ENCODE results near the gene CHD2.

GRCh38 chr15:93050648-93051047, 150.5 kb downstream of the CHD2 start:
- TF ChIP-seq EZH2 (IDR thresholded peaks at IDR 0.05; ENCODE audit: insufficient read depth, poor library complexity, severe bottlenecking) (no peak), EZH2phosphoT487 (IDR thresholded peaks at IDR 0.05; ENCODE audit: insufficient read depth, low read depth) (no peak)

Measured in GM23248 (cell line).